ENCODE data around the gene RBP5. TPM values are rescaled to one million over a fixed set of nuclear protein-coding genes. Genes with fewer than 3 reads are reported as not detected.

Gene RBP5
- total and polyA plus RNA-seq, 2 donors (not counting 1 experiment from before 2014, with no cell fraction given) = 1.1 TPM; not detected in 1

GRCh38 chr12:7136676-7137075 lies 8.0 kb upstream of the RBP5 start:
- 100% methylated on average over 3 of the region's 3 CpGs for WGBS (ENCODE audit: insufficient coverage)
- no peaks in the 10 kb centered on the region for H3K9me3 ChIP-seq (ENCODE audit: control extremely low read depth in 1 of 3, control insufficient read depth in 2 of 3, insufficient read depth in 1 of 3, low read length in 2 of 3)
- Mint-ChIP-seq H3K27ac (no peak overlapping the region), H3K27me3 (no peaks in the 10 kb centered on the region), H3K9me3 (ENCODE audit: insufficient read depth) (no peaks in the 10 kb centered on the region), H3K4me3 (no peak overlapping the region), H3K4me1 (peaks cover 11% of the 10 kb centered on the region)
- POLR2A ChIA-PET = no interaction called here
- DNase-seq (no peak), ATAC-seq (ENCODE audit: low read depth) (no peak)
- H3K79me2 ChIP-seq (ENCODE audit: control insufficient read depth, insufficient read depth, low read length) = no peaks in the 10 kb centered on the region
- peaks cover 0 to 30% of the 10 kb centered on the region in 2 experiments for H3K36me3 ChIP-seq (replicated peaks in 1 of 2; ENCODE audit: control extremely low read depth in 1 of 2, control insufficient read depth in 1 of 2, extremely low read depth in 1 of 2, insufficient read depth in 2 of 2, low read length in 1 of 2)
- H3K4me3 ChIP-seq (ENCODE audit: control extremely low read depth in 1 of 5, extremely low read depth in 1 of 5, insufficient read depth in 1 of 5, low read depth in 2 of 5, low read length in 4 of 5) = no peak overlapping the region
- H3K9ac ChIP-seq (ENCODE audit: low read length) = no peak overlapping the region
- CTCF ChIA-PET = interaction anchor here (0.9 kb wide), 1 partner anchor 14 kb away, joined by 3 read pairs; no protein-coding TSS in a partner anchor
- no peaks in the 10 kb centered on the region for H3K27me3 ChIP-seq (replicated peaks in 1 of 4; ENCODE audit: control extremely low read depth in 1 of 4, control insufficient read depth in 3 of 4, insufficient read depth in 4 of 4, low read length in 3 of 4)
- TF ChIP-seq EZH2 (IDR thresholded peaks at IDR 0.05; ENCODE audit: borderline replicate concordance, insufficient read depth, low read depth, low read length, poor library complexity, severe bottlenecking) = no peak
- TF ChIP-seq, protein P1, sequence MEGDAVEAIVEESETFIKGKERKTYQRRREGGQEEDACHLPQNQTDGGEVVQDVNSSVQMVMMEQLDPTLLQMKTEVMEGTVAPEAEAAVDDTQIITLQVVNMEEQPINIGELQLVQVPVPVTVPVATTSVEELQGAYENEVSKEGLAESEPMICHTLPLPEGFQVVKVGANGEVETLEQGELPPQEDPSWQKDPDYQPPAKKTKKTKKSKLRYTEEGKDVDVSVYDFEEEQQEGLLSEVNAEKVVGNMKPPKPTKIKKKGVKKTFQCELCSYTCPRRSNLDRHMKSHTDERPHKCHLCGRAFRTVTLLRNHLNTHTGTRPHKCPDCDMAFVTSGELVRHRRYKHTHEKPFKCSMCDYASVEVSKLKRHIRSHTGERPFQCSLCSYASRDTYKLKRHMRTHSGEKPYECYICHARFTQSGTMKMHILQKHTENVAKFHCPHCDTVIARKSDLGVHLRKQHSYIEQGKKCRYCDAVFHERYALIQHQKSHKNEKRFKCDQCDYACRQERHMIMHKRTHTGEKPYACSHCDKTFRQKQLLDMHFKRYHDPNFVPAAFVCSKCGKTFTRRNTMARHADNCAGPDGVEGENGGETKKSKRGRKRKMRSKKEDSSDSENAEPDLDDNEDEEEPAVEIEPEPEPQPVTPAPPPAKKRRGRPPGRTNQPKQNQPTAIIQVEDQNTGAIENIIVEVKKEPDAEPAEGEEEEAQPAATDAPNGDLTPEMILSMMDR (IDR thresholded peaks at IDR 0.05) = no peak
- no peak overlapping the region for H3K27ac ChIP-seq (ENCODE audit: low read length in 2 of 2)
- no peak overlapping the region for H3K4me2 ChIP-seq (replicated peaks; ENCODE audit: low read depth, low read length, poor library complexity, severe bottlenecking)
- peaks cover 0 to 3% of the 10 kb centered on the region in 2 donors for H3K4me1 ChIP-seq (ENCODE audit: control insufficient read depth in 2 of 2, insufficient read depth in 2 of 2, low read length in 2 of 2)
- intact Hi-C loops (cut with micrococcal nuclease) = no loop called here
- H2AFZ ChIP-seq (ENCODE audit: insufficient read depth, low read depth, low read length, poor library complexity, severe bottlenecking) = no peak overlapping the region
- H4K20me1 ChIP-seq (ENCODE audit: control insufficient read depth, insufficient read depth, low read length, poor library complexity, severe bottlenecking) = no peaks in the 10 kb centered on the region

- intact Hi-C loops (cut with micrococcal nuclease) = no loop called here
- Histone ChIP-seq H3K27me3 (replicated peaks in 1 of 4; ENCODE audit: control extremely low read depth in 1 of 4, control insufficient read depth in 3 of 4, insufficient read depth in 4 of 4, low read length in 3 of 4) (no peaks in the 10 kb centered on the region), H3K4me2 (replicated peaks; ENCODE audit: low read depth, low read length, poor library complexity, severe bottlenecking) (no peak overlapping the region), H3K27ac (ENCODE audit: low read length in 2 of 2) (no peak overlapping the region), H3K4me3 (ENCODE audit: control extremely low read depth in 1 of 5, extremely low read depth in 1 of 5, insufficient read depth in 1 of 5, low read depth in 2 of 5, low read length in 4 of 5) (no peak overlapping the region), H3K36me3 (replicated peaks in 1 of 2; ENCODE audit: control extremely low read depth in 1 of 2, control insufficient read depth in 1 of 2, extremely low read depth in 1 of 2, insufficient read depth in 2 of 2, low read length in 1 of 2) (peaks cover 0 to 26% of the 10 kb centered on the region in 2 experiments), H3K9ac (ENCODE audit: low read length) (no peak overlapping the region), H4K20me1 (ENCODE audit: control insufficient read depth, insufficient read depth, low read length, poor library complexity, severe bottlenecking) (no peaks in the 10 kb centered on the region), H3K9me3 (ENCODE audit: control extremely low read depth in 1 of 3, control insufficient read depth in 2 of 3, insufficient read depth in 1 of 3, low read length in 2 of 3) (no peaks in the 10 kb centered on the region), H3K79me2 (ENCODE audit: control insufficient read depth, insufficient read depth, low read length) (no peaks in the 10 kb centered on the region), H3K4me1 (ENCODE audit: control insufficient read depth in 2 of 2, insufficient read depth in 2 of 2, low read length in 2 of 2) (peaks cover 5 to 10% of the 10 kb centered on the region in 2 donors), H2AFZ (ENCODE audit: insufficient read depth, low read depth, low read length, poor library complexity, severe bottlenecking) (no peak overlapping the region)
- no peak overlapping the region for H3K4me3 Mint-ChIP-seq
- H3K9me3 Mint-ChIP-seq (ENCODE audit: insufficient read depth) = no peaks in the 10 kb centered on the region
- H3K27ac Mint-ChIP-seq = no peak overlapping the region
- H3K4me1 Mint-ChIP-seq = peaks cover 16% of the 10 kb centered on the region
- ChIA-PET POLR2A (no interaction called here), CTCF (interaction anchor here (0.6 to 0.9 kb wide), 2 partner anchors 14 to 15 kb away, joined by 3 read pairs; no protein-coding TSS in a partner anchor)
- no peak for TF ChIP-seq EZH2 (IDR thresholded peaks at IDR 0.05; ENCODE audit: borderline replicate concordance, insufficient read depth, low read depth, low read length, poor library complexity, severe bottlenecking)
- TF ChIP-seq, protein P1 (IDR thresholded peaks at IDR 0.05) = no peak
- ATAC-seq (ENCODE audit: low read depth) (no peak), DNase-seq (no peak)
- WGBS (ENCODE audit: insufficient coverage) = 96% methylated on average over 6 of the region's 7 CpGs
- H3K27me3 Mint-ChIP-seq = no peaks in the 10 kb centered on the region
These were observed 7.4 kb upstream of the RBP5 start for GRCh38 chr12:7136071-7136470.
